Neutrophil (primary cell): Measurements from ENCODE around the gene S100A12.
A peak's percentile ranks its signal among the peaks of the same experiment; 100 is the strongest.

Experiments
- H3K27ac ChIP-seq: fragments of 200-600 bp; sonication (generic); 2 replicates; pipeline ENCODE4 v1.5.1; 2016; ENCODE audit warnings: mild to moderate bottlenecking, moderate library complexity
- H3K27me3 ChIP-seq: fragments of 200-600 bp; sonication (generic); 2 replicates; pipeline ENCODE4 v1.6.0; 2016; ENCODE audit warnings: mild to moderate bottlenecking
- H3K36me3 ChIP-seq: fragments of 200-600 bp; sonication (generic); 2 replicates; pipeline ENCODE4 v1.5.1; 2017
- H3K4me1 ChIP-seq, 2 experiments: fragments of 200-600 bp in 1 of 2; sonication (generic) in 1 of 2; 1 replicate in 1 of 2; 2 replicates in 1 of 2; pipeline versions ENCODE4 v1.5.1 to v1.6.1; 2013 to 2016; ENCODE audit warnings: low read depth in 1 of 2, low read length in 1 of 2, mild to moderate bottlenecking in 1 of 2, moderate library complexity in 1 of 2; ENCODE audit not compliant: control insufficient read depth in 1 of 2, insufficient read depth in 1 of 2
- H3K4me3 ChIP-seq, 2 experiments: fragments of 200-600 bp in 1 of 2; sonication (generic) in 1 of 2; 1 replicate in 1 of 2; 2 replicates in 1 of 2; pipeline ENCODE4 v1.5.1; 2013 to 2016; ENCODE audit warnings: low read depth in 1 of 2, low read length in 1 of 2, mild to moderate bottlenecking in 1 of 2, moderate library complexity in 1 of 2
- H3K9me3 ChIP-seq: fragments of 200-600 bp; sonication (generic); 2 replicates; pipeline ENCODE4 v1.5.1; 2016
- TF ChIP-seq, protein P1 (sequence below): fragments of 200-600 bp; sonication (generic); IDR thresholded peaks from 2 replicates; pipeline ENCODE4 v1.5.1; 2016; ENCODE audit warnings: antibody characterized with exemption

Gene S100A12

DNA sequence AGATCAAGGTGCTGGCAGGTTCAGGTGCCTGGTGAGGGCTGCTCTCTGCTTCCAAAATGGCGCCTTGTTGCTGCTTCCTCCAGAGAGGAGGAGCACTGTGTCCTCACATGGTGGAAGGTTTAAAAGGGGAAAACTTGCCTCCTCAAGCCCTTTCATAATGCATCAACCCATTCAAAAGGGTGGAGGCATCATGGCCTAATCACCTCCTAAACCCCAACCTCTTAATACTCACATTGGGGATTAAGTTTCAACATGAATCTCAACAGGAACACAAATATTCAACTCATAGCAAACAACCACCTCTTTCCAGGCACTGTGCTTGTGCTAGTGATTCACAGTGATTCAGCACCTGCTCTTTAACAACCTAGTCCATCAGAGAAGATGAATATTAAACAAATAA lies 4.2 kb downstream of the S100A12 start:
- no peaks in the 10 kb centered on the region for H3K27me3 ChIP-seq
- peaks cover 100% of the 10 kb centered on the region in 2 experiments for H3K4me1 ChIP-seq
- TF ChIP-seq, protein P1, sequence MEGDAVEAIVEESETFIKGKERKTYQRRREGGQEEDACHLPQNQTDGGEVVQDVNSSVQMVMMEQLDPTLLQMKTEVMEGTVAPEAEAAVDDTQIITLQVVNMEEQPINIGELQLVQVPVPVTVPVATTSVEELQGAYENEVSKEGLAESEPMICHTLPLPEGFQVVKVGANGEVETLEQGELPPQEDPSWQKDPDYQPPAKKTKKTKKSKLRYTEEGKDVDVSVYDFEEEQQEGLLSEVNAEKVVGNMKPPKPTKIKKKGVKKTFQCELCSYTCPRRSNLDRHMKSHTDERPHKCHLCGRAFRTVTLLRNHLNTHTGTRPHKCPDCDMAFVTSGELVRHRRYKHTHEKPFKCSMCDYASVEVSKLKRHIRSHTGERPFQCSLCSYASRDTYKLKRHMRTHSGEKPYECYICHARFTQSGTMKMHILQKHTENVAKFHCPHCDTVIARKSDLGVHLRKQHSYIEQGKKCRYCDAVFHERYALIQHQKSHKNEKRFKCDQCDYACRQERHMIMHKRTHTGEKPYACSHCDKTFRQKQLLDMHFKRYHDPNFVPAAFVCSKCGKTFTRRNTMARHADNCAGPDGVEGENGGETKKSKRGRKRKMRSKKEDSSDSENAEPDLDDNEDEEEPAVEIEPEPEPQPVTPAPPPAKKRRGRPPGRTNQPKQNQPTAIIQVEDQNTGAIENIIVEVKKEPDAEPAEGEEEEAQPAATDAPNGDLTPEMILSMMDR = no peak
- H3K27ac ChIP-seq = peak overlapping the region; percentile 100
- H3K9me3 ChIP-seq = no peaks in the 10 kb centered on the region
- H3K4me3 ChIP-seq = peak overlapping the region; percentile 19 to 65
- H3K36me3 ChIP-seq = peaks cover 9% of the 10 kb centered on the region

DNA sequence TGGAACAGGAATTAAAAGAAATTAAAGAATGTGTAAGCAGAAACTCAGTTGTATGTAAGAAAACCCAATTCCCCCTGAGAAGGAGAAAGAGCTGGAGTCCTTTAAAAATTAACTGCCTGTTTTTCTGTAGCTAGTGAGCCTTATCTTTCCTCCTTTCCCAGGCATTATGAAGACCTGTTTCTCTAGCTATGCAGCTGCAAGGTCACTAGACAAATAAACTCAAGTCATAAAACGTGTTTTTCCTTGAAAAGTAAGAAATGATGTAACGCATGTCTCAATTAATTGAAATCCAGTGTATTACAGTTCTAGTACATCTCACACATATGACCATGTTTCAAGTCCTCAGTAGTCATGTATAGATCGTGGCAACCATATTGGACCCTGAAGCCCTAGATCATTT lies 5.3 kb downstream of the S100A12 start:
- Histone ChIP-seq H3K4me3 (no peak overlapping the region), H3K9me3 (no peaks in the 10 kb centered on the region), H3K36me3 (peaks cover 9% of the 10 kb centered on the region), H3K27ac (peak overlapping the region; percentile 100), H3K4me1 (peaks cover 100% of the 10 kb centered on the region in 2 experiments), H3K27me3 (no peaks in the 10 kb centered on the region)
- TF ChIP-seq, protein P1 = no peak

DNA sequence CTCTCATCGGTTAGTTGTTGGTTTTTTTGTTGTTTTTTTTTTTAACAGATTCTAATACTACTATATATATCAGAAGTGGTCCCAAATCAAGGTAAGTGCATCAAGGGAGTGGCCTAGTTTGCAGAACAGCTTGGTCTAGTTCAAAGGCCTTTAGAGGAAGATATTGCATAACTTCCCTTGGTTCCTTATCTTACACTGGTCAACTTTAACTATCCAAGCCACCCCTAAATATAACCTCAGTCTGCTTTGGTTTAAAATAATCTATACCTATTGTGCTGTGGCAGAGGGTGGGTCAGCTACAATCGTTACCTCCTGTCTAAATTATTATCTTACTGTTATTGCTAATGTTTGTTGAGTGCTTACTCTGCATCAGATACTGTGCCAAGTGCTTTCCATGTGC lies 6.9 kb downstream of the S100A12 start:
- H3K36me3 ChIP-seq = peaks cover 6% of the 10 kb centered on the region
- no peaks in the 10 kb centered on the region for H3K27me3 ChIP-seq
- H3K4me1 ChIP-seq = peaks cover 100% of the 10 kb centered on the region in 2 experiments
- no peaks in the 10 kb centered on the region for H3K9me3 ChIP-seq
- H3K27ac ChIP-seq = peak overlapping the region; percentile 100
- TF ChIP-seq, protein P1 = no peak
- H3K4me3 ChIP-seq = peak overlapping the region; percentile 36 to 97

DNA sequence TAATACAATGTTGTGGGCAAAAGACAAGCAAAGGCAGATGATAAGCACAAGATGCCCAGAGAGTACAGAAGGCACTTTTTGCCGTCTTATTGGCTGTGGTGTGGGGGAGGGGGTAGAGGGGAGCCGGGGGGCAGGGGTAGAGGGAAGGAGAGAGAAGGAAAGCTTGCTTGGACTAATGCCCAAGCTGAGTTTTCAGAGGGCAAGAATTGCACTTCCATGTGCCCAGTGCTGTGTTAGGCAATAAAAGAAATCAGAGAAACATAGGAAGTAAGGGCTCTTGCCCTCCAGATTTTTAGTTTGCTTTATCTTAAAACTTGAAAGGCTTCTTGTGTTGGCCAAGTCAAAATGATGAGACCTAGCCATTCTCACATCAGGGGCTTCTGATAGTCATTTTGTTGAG lies 8.3 kb downstream of the S100A12 start:
- H3K9me3 ChIP-seq = no peaks in the 10 kb centered on the region
- peaks cover 100% of the 10 kb centered on the region in 2 experiments for H3K4me1 ChIP-seq
- no peaks in the 10 kb centered on the region for H3K27me3 ChIP-seq
- TF ChIP-seq, protein P1 = no peak
- no peaks in the 10 kb centered on the region for H3K36me3 ChIP-seq
- peak overlapping the region; percentile 42 to 97 for H3K4me3 ChIP-seq
- H3K27ac ChIP-seq = peak overlapping the region; percentile 100

DNA sequence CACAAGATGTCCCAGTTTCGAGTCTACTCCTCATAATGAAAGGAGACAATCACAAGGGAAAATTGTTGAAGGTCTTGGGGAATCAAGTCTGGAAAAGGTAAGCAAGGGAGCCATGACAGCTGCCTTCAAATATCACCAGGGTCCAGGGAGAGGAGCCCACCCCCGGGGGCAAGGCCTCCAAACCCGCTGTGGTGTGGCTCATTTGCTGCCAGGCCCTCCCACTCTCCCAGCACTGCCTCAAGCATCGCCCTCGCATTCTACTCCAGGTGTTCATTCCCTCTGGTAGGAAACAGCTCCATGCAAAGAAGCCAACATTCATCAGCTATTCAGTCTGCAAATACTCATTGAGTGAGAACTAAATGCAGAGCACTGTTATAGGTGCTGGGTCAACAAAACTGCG lies 9.2 kb downstream of the S100A12 start:
- TF ChIP-seq, protein P1 = no peak
- H3K36me3 ChIP-seq = peaks cover 3% of the 10 kb centered on the region
- peak overlapping the region; percentile 100 for H3K27ac ChIP-seq
- peak overlapping the region; percentile 42 to 97 for H3K4me3 ChIP-seq
- H3K27me3 ChIP-seq = no peaks in the 10 kb centered on the region
- peaks cover 100% of the 10 kb centered on the region in 2 experiments for H3K4me1 ChIP-seq
- no peaks in the 10 kb centered on the region for H3K9me3 ChIP-seq

DNA sequence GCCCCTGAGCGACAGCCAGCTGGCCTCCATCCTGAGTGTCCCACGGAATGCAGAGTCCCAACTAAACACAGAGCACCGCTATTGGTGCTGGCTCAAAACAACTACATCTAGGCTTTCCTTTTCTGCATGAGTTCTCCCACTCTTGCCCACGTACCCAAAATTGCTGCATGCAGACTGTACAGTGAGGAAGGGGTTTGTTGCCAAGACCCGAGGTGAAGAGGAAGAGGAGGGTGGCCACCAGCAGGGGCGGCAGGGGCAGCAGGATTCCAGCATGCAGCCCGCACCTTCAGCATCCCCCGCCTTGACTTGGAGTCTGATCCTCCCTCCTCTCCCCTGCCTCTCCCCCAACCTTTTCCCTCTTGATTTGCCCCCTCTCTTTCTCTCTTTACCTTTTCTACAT lies 9.7 kb downstream of the S100A12 start:
- H3K27ac ChIP-seq = peak overlapping the region; percentile 100

More for the DNA sequence above, 9.7 kb downstream of the S100A12 start:
- Histone ChIP-seq H3K9me3 (no peaks in the 10 kb centered on the region), H3K36me3 (peaks cover 9% of the 10 kb centered on the region), H3K4me3 (peak overlapping the region; percentile 42 to 97), H3K4me1 (peaks cover 100% of the 10 kb centered on the region in 2 experiments), H3K27me3 (no peaks in the 10 kb centered on the region)
- TF ChIP-seq, protein P1 = no peak
